NK-92 treated with Interleukin-12 subunit alpha and Interleukin-12 subunit beta, amount 100 ng/mL, for 24 hours (cell line): ENCODE data around the gene GDF15.
"Not testable (repeated sequence)": the region's sequence is repeated elsewhere in the genome, so short reads cannot be mapped to it uniquely, and the experiment has no call there.

ENCODE experiments used
- DNase-seq: peaks from one replicate; lab custom pipeline; 2025; lab: John Stamatoyannopoulos, UW

GDF15 gene, protein sequence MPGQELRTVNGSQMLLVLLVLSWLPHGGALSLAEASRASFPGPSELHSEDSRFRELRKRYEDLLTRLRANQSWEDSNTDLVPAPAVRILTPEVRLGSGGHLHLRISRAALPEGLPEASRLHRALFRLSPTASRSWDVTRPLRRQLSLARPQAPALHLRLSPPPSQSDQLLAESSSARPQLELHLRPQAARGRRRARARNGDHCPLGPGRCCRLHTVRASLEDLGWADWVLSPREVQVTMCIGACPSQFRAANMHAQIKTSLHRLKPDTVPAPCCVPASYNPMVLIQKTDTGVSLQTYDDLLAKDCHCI

DNA sequence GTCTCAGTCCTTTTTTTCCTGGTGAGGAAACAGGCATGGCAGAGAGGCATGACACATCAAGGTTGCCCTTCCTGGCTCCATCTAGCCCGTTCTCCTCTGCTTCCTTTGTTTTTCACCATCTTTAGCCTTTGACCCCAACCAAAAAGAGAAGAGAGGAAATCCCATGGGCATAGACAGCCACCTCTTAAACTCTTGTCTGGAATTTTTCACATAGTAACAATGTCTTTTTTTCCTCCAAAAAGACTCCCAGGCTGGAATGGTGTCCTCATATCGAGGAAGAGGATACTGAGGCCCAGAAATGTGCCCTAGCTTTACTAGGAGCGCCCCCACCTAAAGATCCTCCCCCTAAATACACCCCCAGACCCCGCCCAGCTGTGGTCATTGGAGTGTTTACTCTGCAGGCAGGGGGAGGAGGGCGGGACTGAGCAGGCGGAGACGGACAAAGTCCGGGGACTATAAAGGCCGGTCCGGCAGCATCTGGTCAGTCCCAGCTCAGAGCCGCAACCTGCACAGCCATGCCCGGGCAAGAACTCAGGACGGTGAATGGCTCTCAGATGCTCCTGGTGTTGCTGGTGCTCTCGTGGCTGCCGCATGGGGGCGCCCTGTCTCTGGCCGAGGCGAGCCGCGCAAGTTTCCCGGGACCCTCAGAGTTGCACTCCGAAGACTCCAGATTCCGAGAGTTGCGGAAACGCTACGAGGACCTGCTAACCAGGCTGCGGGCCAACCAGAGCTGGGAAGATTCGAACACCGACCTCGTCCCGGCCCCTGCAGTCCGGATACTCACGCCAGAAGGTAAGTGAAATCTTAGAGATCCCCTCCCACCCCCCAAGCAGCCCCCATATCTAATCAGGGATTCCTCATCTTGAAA is at the start of gene GDF15:
Gene GDF15, plus strand, starts transcription at position 484 of the 868 bp plus-strand sequence. Its CDS starts 32 bp downstream, at position 516.
- no peak for DNase-seq

DNA sequence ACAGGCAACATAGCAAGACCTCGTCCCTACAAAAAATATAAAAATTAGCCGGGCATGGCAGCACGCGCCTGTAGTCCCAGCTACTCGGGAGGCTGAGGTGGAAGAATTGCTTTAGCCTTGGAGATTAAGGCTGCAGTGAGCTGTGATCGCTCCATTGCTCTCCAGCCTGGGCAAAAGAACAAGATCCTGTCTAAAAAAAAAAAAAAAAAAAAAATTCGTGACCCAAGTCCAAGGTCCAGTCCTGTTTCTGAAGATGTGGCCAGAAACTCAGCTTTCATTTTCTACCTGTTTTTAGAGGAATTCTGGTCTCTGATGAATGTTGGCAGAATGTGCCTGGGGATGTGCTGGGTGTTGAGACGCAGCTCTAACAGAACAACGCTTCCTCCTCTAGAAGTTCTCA is 47.4 kb upstream of the GDF15 start:
- DNase-seq: no peak

DNA sequence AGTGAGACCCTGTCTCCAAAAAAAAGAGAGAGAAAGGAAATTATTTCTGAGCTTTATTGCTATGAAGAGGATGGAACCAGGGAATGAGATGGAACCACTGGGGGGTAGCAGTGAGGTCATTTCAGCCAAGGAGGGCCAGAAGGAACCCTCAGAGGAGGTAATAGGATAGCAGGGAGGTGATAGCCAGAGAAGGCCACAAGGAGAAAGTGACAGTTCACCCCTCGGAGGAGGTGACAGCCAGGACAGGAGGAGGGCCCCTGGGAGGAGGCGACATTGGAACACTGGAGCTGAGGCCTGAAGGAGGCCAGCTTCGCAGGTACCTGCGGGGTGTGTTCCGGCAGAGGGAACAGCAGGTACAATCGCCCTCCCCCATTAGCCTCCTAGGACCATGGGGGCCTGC is 46.2 kb upstream of the GDF15 start:
- no peak for DNase-seq

DNA sequence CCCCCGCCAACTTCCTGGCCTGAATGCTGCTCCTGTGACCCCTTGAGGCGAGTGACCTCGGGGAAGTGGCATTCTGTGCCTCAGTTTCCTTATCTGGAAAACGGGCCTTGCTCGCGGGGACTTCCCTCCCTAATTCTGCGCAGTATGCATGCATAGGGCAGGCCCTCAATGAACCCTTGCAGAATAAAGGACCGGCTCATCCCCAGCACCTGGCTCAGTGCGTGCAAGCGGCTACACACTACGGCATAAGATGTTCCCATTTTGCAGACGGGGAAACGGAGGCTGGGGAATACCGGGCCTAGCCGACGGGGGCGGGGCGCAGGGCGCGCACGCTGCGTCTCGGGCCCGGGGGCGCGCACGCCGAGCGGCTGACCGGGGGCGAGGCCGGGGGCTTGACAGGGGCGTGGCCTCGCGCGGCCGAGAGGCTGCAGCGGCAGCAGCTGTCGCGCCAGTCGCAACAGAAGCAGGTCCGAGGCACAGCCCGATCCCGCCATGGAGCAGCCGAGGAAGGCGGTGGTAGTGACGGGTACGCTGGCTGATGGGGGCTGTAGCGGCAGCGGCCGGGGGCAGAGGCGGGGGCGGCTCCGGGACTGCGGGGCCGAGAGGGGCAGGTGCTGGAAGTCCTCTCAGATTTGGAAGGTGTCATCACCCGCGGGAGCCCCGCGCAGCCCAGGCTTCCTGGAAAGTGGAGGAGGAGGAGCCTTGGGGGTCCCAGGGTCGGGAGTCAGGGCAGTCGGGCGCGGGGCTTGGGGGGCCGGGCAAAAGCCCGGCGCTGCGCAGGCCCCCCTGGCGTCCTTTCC is 45.6 kb upstream of the GDF15 start, which contains the start of gene PGPEP1:
Gene PGPEP1, plus strand, starts transcription at position 409 of the 800 bp plus-strand sequence. Its CDS starts 84 bp downstream, at position 493.
- peak; percentile 61 for DNase-seq

DNA sequence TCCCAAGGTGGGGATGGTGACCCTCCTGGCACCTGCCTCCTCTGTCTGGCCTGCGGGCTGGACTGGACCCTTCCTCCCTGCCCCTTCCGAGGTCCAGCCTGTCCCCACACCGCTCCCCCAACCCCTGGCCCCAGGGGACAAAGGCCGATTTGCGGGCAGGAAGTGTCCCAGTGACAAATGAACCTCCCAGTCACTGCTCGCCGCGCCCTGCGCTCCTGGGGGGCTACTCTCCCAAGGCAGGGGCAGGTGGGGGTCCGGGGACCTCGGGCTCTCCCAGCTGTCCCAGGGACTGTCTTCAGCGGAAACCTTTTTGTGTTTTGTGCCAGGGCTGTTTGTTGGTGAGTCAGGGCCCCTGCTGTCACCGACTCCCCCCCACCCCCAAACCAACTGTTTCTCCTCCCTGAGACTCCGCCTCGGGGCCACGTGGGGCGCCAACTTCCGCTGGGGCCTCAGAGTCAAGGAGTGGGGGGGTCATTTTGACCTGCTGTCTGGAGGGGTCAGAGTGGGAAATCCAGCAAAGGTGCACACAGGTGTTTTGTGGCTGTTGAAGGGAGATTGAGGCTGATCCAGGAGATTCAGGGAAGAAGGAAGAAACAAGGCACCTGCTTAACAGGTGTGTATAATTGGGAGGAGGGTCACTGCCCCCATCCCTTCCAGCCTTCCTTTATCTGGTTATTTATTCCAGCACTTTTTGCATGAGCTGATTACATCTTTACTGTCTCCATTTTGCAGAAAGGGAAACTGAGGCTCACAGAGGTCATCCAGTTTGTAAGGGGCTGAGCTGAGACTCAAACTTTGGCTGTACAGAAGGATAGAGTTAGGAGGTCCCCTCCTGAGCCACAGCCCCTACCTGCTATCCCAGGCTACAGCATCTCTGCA is 44.7 kb upstream of the GDF15 start:
- DNase-seq: peak; percentile 76

DNA sequence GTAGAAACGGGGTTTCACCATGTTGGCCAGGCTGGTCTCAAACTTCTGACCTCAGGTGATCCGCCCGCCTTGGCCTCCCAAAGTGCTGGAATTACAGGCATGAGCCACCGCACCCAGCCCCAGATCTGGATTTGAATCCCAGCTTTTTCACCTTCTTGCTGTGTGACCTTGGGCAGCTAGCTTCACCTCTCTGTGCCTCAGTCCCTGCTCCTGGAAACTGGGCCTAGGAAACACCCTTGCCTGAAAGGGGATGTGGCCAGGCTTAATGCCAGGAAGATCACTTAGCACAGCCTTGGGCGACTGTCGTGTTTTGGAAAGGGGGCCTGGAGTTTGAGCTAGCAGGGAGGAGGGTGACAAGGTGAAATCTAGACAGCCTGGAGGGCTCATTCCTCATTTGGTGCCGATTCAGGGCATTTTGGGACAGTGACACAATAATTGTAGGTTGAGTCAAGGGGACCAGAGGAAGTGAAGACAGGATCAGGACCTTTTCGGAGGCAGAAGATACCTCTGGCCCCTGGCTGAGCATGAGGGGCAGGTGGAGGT is 43.8 kb upstream of the GDF15 start:
- DNase-seq: no peak

DNA sequence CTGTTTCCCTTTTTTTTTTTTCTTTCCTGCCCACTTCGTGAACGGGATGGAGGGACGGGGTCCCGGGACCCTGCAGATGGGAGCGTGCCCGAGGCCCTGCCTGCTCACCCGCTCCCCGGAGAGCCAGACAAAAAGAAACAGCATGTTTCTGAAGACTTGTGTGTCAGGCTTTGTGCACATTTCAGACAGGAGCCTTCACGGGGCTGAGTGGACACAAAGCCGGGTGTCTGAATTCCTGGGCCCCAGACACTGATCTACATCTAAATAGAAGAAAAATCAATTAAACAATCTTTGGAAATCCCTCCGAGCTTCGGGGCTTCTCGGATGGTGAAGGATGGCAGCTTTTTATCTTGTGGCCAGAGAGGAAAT is 41.4 kb upstream of the GDF15 start:
- DNase-seq: no peak

DNA sequence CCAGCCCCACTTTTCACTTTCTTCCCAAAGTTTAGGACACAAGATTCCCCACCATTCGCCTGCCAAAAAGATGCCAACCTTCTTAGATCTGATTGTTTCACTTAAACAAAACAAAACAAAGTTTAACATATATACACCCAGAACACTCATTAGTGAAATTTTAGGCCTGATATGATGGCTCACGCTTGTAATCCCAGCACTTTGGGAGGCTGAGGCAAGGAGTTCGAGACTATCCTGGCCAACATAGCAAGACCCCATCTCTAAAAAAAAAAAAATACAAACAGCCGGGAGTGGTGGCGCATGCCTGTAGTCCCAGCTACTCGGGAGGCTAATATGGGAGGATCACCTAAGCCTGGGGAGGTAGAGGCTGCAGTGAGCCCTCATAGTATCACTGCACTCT is 40.7 kb upstream of the GDF15 start:
- DNase-seq: no peak

DNA sequence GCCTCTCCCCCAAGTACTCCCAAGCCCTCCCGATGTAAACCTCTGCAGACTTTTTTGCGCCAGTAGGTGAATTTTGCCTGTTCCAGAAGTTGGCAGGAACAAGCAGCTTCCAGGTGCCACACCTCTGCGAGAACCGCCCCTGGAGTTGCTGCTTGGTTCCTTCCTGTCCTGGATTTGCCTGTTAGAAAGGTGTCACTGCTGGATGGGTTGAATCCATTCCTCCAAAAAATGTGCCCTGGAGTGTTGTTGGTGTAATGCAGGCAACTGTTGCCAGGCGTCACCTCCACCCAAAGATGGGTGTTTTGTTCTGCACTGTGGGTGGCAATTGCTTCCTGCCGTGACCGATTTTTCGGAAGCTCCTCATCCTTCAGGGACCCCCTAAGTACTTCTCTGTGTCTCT is 39.9 kb upstream of the GDF15 start:
- DNase-seq: no peak

DNA sequence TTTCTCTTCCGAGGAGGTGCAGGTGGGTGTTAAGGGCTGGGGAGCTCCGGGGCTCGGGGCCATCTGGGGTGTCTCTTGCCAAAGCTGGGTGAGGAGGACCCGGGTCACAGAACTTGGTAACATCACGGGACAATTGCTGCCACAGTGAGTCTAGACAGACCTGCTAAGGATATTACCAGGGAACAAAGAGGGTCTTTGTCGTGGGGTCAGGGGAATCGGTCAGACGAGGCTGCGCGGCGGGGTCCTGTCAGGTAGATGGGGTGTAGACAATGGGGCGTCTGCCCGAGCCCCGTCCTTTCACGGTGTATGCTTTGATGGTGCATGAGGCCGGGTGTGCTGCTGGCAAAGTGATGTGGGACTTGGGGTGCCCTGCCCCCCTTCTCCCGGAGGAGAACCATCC is 37.8 kb upstream of the GDF15 start:
- no peak for DNase-seq

DNA sequence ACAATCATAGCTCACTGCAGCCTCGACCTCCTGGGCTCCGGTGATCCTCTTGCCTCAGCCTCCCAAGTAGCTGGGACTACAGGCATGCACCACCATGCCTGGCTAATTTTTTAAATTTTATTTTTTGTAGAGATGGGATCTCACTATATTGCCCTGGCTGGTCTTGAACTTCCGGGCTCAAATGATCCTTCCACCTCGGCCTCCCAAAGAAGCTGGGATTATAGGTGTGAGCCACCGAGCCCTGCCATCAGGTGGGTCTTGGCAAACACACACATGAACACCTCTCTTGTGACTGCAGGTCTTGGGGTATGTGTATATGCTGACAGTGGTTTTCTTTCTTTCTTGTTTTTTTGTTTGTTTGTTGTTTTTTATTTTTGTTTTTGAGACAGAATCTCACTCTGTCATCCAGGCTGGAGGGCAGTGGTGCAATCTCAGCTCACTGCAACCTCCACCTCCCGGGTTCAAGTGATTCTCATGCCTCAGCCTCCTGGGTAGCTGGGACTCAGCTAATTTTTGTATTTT is 37.1 kb upstream of the GDF15 start:
- not testable (repeated sequence) for DNase-seq

DNA sequence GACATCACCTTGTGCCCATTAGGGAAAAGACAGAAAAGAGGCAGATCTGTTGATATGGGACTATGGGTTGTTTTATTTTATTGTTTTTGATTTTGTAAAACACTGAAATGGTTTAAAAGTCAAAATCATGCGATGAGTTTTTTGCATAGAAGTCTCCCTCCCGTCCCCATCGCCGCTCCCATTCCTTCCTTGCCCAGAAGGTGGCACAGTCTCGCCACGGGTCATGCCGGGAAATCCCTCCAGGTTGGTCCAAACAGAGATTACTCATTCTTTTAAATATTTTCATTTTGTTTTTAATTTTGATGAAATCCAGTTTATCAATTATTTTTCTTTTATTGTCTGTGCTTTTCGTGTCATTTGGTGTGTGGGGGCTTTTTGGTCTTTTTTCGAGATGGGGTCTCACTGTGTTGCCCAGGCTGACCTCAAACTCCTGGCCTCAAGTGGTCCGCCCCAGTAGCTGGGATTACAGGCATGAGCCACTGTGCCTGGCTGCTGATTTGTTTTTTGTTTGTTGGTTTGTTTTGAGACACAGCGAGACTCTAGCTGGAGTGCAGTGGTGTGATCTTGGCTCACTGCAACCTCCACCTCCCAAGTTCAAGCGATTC is 36.3 kb upstream of the GDF15 start:
- DNase-seq: no peak

DNA sequence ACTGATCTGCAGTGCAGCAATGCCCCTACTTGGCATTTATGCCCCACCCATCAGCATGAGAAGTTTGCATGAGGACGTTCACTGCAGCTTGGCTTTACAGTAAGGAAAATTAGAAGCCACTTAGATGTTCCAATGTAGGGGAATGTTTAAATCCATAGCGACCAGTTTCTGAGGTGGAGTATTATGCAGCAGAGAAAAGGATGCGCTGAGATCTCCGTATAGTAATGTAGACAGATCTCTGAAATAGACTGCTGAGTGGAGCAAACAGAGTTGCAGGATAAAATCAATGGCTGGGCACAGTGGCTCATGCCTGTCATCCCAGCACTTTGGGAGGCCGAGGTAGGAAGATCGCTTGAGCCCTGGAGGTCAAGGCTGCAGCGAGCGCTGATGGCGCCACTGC is 35.5 kb upstream of the GDF15 start:
- DNase-seq: no peak

DNA sequence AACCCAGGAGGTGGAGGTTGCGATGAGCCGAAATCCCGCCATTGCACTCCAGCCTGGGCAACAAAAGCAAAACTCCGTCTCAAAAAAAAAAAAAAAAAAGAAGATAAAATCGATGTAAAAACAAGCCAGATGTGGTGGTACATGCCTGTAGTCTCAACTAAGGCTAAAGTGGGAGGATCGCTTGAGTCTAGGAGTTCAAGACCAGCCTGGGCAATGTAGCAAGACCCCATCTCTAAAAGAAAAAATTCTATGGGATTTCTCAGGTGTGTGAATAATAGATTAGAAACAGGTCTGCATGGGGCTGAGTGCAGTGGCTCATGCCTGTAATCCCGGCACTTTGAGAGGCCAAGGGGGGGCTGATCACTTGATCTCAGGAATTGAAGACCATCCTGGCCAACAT is 34.4 kb upstream of the GDF15 start:
- no peak for DNase-seq

DNA sequence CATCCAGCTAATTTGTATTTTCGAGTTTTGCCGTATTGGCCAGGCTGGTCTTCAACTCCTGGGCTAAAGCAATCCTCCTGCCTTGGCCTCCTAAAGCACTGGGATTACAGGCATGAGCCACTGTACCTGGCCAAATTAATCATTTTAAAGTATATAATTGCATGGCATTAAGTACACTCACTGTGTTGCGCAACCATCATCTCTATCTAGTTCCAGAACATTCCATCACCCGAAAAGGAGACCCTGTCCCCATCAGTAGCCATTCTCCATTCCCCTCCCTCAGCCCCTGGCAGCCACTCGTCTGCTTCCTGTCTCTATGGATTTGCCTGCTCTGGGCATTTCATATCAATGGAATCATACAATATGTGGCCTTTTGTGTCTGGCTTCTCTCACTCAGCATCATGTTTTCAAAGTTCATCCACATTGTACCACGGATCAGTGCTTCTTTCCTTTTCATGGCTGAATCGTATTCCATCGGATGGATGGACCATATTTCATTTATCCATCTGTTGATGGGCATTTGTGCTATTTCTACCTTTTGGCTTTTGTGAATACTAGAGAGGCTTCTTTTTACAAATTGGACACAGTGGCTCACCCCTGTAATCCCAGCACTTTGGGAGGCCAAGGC is 32.5 kb upstream of the GDF15 start:
- no peak for DNase-seq

DNA sequence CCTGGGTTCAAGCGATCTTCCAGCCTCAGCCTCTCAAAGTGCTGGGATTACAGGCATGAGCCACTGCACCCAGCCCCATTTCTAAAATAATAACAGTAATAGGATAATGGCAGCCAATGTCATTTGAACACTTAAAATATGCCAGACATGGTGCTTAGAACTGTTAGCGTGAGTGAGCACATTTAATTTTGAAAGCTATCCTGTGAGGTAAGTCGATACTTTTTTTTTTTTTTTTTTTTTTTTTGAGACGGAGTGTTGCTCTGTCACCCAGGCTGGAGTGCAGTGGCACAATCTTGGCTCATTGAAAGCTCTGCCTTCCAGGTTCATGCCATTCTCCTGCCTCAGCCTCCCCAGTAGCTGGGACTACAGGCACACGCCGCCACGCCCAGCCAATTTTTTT is 31.2 kb upstream of the GDF15 start:
- not testable (repeated sequence) for DNase-seq

DNA sequence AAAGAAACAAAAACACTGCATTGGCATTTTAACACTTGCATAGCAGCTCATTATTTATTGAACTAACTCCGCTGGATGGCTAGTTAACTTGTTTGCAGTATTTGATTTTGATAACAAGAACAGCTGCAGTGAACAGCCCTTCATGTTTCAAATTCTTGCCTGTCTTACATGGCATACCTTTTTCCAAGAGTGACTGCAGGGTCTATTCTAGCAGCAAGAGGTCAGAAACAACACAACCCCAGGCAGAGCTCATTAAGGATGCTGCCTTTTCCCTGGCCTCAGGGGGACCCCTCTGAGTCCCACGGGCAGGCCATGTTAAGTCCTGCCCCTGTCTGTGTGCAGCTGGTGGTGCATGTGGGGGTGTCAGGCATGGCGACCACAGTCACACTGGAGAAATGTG is 28.9 kb upstream of the GDF15 start:
- no peak for DNase-seq

DNA sequence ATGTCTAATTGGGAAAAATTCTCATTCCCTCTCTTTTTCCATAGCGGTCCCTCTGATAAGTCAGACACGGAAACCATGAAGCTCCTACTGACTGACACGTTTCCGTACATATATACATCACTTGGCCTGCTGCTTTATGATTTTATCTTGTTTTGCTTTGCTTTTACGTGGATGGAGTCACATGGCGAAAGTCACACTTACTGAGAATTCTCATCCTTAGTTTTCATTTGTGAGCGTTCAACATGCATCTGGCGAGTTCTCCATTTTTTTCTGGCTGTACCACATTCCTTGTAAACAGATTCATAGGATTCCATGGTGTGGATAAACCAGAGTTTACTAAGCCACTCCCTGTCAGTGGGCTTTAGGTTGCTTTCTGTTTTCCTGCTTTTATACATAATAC is 24.3 kb upstream of the GDF15 start:
- no peak for DNase-seq

DNA sequence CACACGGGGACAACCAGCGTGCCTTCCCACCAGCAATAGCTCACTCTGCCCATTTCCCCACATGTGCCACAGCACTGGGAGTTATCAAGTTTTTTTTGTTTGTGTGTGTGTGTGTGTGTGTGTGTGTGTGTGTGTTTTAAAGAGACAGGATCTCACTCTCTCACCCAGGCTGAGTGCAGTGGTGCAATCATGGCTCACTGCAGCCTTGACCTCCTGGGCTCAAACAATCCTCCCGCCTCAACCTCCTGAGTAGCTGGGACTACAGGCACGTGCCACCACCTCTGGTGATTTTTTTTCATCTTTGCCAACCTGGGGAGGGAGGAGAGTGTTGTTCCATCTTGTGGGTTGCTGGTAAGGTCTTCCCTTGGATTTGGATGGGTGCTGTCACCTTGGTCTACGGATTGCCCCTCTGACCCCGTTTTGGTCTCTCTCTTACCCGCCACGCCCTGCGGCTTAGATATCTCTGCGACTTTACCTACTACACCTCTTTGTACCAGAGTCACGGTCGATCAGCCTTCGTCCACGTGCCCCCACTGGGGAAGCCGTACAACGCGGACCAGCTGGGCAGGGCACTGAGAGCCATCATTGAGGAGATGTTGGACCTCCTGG is 22.9 kb upstream of the GDF15 start:
- DNase-seq: no peak

DNA sequence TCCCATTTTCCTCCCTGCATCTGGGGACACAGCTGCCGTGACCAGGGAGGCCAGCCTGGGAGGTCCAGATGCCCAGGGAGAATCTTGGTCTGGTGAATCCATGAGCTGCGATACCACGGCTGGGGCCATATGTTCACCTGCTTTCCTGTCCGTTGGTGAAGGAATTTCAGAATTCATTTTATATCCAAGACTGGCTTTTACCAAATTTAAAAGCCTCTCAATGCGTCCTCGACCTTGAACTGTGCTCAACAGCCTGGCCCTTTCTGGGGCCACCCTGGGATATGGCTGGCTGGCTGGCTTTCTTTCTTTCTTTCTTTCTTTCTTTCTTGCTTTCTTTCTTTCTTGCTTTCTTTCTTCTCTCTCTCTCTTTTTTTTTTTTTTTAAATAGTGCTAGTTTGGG is 22.2 kb upstream of the GDF15 start:
- no peak for DNase-seq
